HFF-Myc (cell line): ENCODE data around the gene MIR17HG.
"Not testable (repeated sequence)": the region's sequence is repeated elsewhere in the genome, so short reads cannot be mapped to it uniquely, and the experiment has no call there.

Experiments
- DNase-seq: peaks from one replicate; pipeline ENCODE4 v3.0.0-alpha.2; 2011; ENCODE audit warnings: low read depth; ENCODE audit errors: extremely low read depth
- H3K4me3 ChIP-seq: replicated peaks from 2 replicates; pipeline ENCODE4 v1.5.1; 2011; ENCODE audit warnings: low read depth, mild to moderate bottlenecking, control low read depth, low read length
- TF ChIP-seq, protein P1 (sequence below): IDR thresholded peaks from 2 replicates; pipeline ENCODE4 v1.5.1; 2012; ENCODE audit warnings: mild to moderate bottlenecking, low read depth, low read length, control low read depth; ENCODE audit errors: missing control alignments

Gene MIR17HG

DNA sequence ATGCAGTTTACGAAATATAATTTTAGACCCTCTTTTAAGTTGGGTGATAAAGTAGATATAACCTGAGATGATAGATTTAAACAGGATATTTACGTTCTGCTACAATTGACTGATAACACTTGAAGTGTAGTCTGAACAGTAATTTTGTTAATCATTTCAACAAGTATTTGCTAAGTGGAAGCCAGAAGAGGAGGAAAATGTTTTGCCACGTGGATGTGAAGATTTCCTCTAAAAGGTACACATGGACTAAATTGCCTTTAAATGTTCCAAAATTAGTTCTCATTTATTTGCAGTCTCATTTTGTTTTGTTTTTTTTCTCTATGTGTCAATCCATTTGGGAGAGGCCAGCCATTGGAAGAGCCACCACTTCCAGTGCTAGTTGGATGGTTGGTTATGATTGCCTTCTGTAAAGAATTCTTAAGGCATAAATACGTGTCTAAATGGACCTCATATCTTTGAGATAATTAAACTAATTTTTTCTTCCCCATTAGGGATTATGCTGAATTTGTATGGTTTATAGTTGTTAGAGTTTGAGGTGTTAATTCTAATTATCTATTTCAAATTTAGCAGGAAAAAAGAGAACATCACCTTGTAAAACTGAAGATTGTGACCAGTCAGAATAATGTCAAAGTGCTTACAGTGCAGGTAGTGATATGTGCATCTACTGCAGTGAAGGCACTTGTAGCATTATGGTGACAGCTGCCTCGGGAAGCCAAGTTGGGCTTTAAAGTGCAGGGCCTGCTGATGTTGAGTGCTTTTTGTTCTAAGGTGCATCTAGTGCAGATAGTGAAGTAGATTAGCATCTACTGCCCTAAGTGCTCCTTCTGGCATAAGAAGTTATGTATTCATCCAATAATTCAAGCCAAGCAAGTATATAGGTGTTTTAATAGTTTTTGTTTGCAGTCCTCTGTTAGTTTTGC is 2.8 kb downstream of the MIR17HG start:
- TF ChIP-seq, protein P1, sequence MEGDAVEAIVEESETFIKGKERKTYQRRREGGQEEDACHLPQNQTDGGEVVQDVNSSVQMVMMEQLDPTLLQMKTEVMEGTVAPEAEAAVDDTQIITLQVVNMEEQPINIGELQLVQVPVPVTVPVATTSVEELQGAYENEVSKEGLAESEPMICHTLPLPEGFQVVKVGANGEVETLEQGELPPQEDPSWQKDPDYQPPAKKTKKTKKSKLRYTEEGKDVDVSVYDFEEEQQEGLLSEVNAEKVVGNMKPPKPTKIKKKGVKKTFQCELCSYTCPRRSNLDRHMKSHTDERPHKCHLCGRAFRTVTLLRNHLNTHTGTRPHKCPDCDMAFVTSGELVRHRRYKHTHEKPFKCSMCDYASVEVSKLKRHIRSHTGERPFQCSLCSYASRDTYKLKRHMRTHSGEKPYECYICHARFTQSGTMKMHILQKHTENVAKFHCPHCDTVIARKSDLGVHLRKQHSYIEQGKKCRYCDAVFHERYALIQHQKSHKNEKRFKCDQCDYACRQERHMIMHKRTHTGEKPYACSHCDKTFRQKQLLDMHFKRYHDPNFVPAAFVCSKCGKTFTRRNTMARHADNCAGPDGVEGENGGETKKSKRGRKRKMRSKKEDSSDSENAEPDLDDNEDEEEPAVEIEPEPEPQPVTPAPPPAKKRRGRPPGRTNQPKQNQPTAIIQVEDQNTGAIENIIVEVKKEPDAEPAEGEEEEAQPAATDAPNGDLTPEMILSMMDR: no peak
- peak overlapping the region; percentile 60 for H3K4me3 ChIP-seq
- DNase-seq: no peak

DNA sequence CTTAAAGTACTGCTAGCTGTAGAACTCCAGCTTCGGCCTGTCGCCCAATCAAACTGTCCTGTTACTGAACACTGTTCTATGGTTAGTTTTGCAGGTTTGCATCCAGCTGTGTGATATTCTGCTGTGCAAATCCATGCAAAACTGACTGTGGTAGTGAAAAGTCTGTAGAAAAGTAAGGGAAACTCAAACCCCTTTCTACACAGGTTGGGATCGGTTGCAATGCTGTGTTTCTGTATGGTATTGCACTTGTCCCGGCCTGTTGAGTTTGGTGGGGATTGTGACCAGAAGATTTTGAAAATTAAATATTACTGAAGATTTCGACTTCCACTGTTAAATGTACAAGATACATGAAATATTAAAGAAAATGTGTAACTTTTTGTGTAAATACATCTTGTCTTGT is 3.6 kb downstream of the MIR17HG start:
- H3K4me3 ChIP-seq: peak overlapping the region; percentile 60
- TF ChIP-seq, protein P1: no peak
- DNase-seq: no peak

DNA sequence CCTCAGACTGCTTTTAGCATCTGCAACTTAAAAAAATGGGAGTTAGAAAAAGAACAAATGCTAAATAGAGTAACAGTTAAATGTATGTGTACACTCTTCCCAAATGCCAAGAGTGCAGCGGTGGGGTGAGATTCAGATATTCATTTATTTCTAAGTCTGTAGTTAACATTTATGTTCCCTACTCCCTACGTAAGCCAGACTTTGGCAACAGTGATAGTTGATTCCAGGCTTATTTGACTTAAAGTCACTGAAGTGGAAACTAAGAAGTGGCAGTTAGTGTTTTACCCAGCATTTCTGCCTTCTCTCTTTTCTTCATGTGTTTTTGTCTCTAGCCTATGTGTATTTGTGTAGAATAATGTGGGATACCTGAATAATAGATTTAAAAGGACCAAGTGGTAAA is 4.5 kb downstream of the MIR17HG start:
- peak overlapping the region; percentile 22; the same call in 1 of the 2 replicates for H3K4me3 ChIP-seq
- no peak for DNase-seq
- TF ChIP-seq, protein P1: no peak

DNA sequence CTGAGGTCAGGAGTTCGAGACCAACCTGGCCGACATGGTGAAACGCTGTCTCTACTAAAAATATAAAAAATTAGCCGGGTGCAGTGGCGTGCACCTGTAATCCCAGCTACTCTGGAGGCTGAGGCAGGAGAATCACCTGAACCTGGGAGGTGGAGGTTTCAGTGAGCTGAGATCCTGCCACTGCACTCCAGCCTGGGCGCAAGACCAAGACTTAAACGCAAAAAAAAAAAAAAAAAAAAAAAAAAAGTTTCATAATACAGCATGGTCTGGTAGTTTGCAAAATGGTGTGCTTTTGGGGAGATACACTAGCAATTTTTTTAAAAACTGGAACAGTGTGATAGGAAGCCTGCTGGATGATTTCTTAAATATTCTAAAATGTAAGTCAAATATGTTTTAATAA is 5.4 kb downstream of the MIR17HG start:
- not testable (repeated sequence) for DNase-seq, H3K4me3 ChIP-seq

DNA sequence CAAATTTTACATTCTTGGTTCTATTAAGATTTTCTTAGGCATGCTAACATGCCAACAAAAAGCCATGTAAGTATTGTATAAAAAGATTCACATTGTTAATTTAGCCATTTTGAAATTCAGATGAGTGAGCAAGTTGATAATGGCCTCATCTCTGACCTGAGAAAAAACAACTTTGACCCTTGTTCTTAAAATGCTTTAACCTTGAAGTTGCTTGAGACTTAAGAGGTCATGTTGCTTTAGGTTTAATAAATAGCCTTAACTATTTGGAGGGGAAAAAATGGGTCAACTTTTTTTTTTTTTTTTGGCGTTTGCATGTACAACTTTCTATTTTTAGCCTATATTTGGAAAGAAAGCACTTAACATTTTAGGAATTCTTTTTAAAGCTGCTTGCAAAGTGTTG is 6.0 kb downstream of the MIR17HG start:
- no peak overlapping the region for H3K4me3 ChIP-seq
- TF ChIP-seq, protein P1: no peak
- DNase-seq: no peak

DNA sequence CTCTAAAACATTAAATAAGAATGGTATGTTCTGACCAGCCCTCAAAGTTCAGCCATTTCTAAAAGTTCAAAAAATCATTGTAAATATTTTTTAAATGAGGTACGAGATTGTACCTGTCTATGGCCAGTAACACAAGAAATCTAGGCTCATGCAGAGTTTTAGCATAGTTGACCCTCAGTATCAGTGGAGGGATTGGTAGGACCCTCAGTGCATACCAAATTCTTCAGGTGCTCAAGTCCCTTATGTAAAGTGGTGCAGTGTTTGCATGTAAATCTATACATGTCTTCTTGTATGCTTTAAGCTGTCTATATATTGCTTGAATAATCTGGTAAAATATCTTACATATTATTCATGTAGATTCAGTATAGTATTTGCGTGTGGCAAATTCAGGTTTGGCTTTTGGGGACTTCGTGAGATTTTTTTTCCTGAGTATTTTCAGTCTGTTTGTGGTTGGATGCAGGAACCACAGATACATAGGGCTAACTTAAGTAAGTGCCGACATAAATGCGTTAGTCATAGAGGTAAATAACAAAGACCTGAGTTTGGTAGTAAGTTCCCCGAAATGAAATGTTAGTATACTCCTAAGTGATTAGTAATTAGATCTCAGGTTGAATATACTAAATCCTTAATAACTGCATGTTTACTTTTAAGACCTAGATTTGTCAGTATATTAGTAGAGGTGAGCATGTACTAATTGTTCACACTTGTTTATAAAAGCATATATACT is 7.8 kb downstream of the MIR17HG start:
- TF ChIP-seq, protein P1: no peak
- no peak overlapping the region for H3K4me3 ChIP-seq
- no peak for DNase-seq
